GM21717 (cell line): ENCODE results near the gene NEK3.
"Not testable (repeated sequence)": the region's sequence is repeated elsewhere in the genome, so short reads cannot be mapped to it uniquely, and the experiment has no call there.

Experiments
- ATAC-seq: cut with Tn5 transposase; IDR thresholded peaks from one replicate; pipeline ENCODE4 v1.9.1; 2021; ENCODE audit warnings: mild to moderate bottlenecking, moderate library complexity; ENCODE audit not compliant: unreplicated experiment

NEK3 gene, protein sequence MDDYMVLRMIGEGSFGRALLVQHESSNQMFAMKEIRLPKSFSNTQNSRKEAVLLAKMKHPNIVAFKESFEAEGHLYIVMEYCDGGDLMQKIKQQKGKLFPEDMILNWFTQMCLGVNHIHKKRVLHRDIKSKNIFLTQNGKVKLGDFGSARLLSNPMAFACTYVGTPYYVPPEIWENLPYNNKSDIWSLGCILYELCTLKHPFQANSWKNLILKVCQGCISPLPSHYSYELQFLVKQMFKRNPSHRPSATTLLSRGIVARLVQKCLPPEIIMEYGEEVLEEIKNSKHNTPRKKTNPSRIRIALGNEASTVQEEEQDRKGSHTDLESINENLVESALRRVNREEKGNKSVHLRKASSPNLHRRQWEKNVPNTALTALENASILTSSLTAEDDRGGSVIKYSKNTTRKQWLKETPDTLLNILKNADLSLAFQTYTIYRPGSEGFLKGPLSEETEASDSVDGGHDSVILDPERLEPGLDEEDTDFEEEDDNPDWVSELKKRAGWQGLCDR

DNA sequence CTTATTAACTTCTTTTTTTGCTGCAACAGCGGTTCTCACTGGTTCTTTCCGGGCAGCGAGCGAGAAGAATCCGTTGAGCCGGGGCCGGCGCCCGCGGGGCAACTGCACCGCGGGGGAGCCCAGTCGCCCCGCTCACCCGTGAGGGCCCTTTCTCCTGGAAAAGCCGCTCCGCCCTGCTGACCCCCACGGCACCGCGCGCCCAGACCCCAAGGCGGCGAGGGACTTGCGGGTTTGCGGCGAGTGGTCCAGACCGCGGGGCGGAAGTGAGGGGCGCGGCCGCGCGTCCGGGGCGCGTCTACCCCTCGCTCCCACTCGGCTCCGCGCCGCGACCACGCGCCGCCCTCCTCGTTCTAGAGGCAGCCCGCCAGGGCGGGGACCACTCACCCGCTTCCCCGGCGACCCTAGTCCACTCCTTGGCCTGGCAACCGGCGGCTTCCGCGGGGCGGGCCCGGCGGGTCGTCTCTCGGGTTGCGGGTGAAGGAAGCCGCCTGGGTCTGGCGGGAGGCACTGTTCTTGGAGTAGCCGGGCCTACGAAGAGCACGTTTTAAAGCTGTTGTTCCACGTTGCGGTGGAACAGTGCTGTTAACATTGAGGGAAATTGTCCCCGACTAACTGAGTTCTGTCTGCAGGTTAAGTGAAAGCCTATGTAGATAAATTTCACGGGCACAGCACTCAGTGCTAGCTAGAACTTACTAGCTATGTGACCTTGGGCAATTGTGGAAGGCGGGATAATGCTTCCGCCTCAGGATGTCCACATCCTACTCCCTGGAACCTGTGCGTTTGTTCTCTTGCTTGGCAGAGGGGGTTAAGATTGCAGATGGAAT, at the start of gene NEK3:
Gene NEK3 (minus strand): TSS at position 439 of the 824 bp plus-strand sequence. CDS start 3,406 bp downstream, outside the sequence.
- ATAC-seq, result peak; percentile 81

DNA sequence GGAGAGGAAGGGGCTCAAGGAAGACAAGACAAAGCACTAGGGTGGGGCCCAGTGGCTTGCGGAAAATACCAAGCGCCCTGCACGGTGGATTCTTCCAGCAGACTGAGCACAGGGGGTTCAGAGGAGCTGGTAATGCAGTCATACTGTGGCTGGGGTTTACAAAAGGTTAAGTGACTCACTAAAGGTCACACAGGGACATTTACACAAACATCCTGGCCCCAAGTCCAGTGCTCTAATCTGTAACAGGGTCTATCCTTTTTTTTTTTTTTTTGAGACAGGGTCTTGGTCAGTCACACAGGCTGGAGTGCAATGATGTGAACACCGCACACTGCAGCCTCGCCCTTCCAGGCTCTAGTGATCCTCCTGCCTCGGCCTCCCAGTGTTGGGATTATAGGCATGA, 49.0 kb upstream of the NEK3 start:
- ATAC-seq, result not testable (repeated sequence)

DNA sequence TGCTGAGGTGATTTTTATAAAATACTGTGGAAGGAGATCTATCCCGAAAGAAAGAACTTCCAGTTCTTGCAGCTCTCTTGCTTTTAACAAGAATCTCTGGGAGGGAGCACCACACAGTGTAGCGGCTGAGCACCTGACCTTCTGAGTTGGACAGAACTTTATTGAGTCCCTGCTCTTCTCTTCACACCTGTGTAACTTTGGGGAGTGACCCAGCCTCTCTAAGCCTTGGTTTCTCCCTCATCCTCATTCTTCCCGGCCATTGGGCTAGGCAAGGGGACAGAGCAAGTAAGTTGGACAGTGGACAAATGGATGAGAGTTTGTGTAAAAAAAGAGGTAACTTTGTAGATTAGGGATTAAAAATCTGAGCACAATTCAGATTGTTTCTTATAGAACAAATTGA, 48.5 kb upstream of the NEK3 start:
- ATAC-seq, result not testable (repeated sequence)

DNA sequence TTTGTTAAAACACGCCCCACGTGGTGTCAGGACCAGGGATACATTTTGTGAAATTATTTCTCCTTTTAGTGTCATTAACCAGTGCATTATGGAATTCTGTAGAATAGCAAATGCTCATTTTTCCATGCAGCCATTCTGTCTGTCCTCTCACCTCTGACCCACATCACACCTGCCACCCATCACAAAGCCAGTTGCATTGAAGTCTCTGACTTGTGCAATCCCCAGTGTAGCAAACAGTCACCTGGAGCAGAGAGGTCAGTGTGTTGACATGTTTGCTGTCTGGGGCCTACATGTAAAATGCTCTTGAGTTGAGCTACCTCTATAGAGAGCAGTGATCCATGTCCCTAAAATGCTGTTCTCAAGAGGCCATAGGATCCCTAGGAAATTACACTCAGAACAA, 47.9 kb upstream of the NEK3 start:
- not testable (repeated sequence) for ATAC-seq

- ATAC-seq, result not testable (repeated sequence)
These were observed 45.1 kb upstream of the NEK3 start for GRCh38 chr13:52204546-52204945.

- not testable (repeated sequence) for ATAC-seq
These were observed 44.5 kb upstream of the NEK3 start for GRCh38 chr13:52203864-52204263.

DNA sequence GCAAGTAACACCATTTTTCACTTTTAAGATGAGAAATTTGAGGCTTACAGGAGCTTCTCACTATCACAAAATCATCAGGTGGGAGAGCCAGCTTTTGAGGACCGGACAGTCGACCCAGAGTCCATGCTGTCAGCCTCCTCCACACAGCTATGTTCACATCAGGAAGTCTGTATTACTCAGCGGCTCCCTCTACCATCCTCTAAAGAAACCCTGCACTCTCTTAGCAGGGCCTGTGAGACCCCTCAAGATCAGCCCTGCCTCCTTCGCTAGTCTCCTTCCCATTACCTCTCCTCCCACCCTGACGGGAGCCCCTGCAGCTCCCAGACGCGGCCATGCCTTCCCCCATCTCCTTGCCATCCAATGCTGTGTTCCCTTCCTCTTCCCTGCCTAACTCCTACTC, 43.1 kb upstream of the NEK3 start:
- not testable (repeated sequence) for ATAC-seq

DNA sequence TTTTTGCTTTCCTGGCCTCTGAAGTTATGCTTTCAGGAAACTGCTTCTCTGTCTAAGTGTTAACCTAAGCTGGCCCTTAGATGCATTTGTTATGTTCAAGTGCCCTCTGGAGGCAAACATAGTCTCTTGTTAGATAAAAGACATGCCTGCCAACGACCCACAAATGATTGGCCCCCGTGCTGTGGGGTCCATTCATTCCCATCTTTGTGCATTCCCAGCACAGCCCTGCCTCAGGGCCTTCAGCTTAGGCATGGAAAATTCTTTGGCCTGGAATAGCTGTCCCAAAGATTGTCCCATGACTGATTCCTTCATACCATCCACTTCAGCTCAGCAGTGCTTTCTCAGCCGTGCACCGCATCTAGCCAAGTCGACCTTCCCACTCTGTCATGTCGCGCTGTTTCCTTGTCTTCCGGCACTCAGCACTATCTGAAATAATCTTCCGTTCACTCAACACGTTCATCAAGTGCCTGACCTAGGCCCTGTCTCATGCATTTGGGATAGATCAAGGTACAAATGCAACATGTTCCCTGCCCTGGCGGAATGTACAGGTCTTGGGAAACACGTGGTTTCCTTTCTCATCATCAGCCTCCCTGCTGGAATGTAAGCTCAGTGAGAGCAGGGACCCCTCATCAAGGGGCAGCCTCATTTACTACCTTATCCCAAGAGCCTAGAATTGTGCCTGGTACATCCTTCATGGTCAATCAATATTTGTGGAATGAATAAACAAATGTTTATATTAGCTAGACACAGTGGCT, 42.2 kb upstream of the NEK3 start:
- ATAC-seq, result not testable (repeated sequence)

GRCh38 chr13:52195401-52195837, 36.0 kb upstream of the NEK3 start:
- ATAC-seq, result peak; percentile 50

DNA sequence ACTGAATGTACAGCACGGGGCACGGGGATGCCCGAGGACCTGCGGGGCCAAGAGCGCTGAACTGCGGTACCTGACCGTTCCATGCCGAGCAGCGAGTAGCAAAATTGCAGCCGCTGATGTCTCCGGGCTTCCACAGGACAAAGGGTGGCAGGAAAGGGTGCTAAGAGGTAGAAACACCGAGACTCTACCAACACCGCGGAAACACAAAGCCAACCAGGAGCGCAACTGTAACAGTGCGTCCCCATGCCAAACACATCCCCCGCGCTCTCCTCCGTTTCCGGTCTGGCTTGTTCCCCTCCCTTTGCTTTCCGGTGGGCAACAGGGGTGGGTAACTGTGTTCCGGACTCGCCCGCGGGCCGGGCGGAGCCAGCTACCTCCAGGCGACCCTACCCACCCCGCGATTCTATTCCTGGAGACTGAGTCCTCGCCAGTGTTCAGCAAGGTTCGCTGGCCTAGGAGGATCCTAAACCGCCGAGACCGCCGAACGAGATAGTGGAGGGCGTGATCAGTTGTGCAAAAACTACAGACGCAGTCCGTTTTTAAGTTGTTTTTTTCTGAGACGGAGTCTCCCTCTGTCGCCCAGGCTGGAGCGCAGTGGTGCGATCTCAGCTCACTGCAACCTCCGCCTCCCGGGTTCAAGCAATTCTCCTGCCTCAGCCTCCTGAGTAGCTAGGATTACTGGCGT, 34.9 kb upstream of the NEK3 start:
- peak; percentile 85 for ATAC-seq

DNA sequence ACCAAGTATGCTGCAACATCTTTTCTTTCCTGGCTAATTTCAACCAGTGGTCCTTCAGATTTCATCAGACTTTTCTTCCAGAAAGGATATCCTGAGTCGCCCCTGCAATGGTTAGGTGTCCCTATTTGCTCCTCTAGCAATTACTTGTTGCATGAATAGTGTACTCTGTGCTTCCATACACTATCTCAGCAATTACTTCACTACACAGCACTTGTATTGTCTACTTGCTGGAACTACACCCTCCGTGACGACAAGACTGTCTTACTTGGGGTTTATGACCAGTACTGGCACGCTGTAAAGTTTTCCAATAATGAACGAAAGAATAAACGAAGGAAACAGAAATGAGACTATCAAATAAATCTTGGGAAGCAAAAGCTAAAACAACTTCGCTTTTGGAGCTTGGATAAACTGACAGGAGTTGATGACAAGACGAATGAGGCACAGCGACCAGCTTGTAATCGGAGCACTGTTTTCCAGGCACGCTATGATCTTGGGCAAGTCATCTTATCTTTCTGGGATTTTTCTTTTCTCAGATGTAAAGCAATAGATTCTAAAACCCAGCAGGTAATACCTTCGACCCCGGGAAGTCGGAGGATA, 34.3 kb upstream of the NEK3 start:
- ATAC-seq, result not testable (repeated sequence)

DNA sequence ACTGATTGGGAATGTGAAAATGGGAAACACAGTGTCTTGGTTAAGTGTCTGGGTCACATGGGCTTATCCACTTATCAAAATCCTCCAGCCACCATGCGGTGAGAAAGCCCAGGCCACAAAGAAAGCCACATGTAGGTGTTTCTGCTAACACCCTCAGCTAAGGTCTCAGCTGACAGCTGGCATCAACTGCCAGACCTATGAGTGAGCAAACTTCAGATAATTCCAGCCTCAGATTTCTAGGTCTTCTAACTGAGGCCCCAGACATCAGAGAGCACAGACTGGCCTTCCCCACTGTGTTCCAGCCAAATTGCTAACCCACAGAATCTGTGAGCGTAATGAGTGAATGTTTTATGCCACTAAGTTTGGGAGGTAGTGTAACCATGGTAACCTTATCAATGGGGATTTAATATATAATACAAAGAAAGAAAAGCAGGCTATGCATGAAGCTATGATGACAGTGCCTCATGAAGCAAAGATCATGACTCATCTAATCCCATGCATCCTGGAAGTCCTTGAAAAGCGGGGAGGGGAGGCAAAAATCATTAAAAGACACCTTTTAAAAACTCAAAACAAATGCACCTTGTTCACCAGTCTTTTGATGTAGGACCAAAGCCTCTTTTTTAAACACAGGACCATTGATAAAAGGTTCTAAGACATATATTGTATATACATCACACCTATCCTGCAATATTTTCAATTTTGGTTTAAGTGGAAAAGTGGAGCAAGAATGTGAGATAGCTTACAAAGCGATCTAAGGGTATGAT, 28.2 kb upstream of the NEK3 start:
- ATAC-seq, result not testable (repeated sequence)

DNA sequence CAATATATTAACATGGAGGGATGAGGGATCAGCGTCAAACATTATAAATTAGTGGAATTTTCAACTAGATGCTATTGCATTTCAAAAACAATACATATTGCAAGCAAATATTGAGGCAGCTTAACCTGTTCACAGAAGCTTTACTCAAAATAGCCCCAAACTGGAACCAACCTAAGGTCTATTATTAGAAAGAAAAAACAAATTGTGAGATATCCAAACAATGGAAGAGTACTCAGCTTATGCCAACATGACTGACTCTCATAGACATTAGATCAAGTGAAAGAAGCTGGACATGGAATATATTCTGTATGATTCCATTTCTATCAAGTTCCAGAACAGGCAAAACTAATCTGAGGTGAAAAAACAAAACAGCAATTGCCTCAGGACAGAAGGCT, 27.6 kb upstream of the NEK3 start:
- no peak for ATAC-seq

DNA sequence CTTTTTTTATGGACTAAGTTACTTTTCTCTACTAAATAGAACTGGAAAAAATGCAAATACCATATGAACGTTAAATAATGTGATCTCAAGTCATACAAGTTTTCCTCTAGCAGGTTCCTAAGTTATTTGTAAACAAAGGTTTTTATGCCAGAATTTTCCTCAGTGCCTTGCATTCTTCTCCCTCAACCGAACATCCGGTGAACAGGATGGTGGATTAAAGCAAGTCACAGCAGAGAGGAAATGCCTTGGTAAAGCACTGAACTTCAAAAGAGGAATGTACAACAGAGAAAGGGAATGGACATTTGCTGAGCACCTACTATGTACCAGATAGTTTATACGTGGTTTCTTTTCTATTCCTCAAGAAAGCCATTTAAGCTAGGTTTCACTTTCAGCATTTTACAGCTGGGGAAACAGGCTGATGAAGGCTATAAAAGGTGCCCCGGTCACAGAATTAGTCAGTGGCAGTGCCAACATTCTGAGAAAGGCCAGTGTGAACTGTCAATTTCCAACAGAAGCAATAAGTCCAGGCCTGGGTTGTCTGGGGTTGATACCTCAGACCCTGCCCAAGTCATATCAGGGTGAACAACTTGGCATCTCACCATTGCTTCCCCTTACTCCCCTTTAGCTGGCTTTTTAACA, 22.0 kb upstream of the NEK3 start:
- ATAC-seq, result peak; percentile 74

GRCh38 chr13:52179925-52180324, 20.5 kb upstream of the NEK3 start:
- ATAC-seq, result no peak

- ATAC-seq, result no peak
These were observed 17.9 kb upstream of the NEK3 start for GRCh38 chr13:52177276-52177675.

DNA sequence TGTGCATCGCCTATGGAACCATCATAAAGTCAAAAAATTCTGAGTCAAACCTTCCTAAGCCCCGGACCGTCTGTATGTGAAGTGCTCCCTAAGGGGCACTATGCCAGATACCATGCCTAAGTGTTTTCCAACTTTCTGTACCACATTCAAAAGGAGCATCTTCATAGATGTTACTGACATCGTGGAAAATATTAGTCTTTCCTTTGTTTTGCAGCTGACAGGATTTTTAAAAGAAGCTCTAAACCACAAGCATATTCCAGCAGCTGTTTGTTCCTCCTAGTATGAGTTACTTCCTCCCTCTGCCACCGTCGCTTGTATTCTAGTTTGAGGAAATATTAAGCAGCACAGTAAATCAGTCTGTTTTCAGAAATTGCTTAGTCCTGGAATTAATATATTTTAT, 14.6 kb upstream of the NEK3 start:
- not testable (repeated sequence) for ATAC-seq

DNA sequence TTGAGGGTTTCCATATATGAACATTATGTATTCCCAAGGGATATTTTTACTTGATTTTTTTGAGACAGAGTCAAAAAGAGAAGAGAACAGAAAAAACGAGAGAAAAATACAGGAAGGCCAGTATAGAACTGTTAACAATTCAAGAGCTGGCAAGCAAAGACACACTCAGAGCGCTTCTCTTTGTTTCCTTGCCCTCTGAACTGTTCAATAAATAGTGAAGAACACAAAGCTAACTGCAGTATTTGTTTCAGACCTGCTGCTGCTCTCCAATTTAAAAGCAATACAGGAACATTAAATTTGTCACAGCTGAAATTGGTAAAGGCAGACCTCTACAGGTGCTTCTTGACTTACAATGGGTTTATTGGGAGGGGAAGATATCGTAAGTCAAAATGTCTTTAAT, 14.0 kb upstream of the NEK3 start:
- ATAC-seq, result no peak

DNA sequence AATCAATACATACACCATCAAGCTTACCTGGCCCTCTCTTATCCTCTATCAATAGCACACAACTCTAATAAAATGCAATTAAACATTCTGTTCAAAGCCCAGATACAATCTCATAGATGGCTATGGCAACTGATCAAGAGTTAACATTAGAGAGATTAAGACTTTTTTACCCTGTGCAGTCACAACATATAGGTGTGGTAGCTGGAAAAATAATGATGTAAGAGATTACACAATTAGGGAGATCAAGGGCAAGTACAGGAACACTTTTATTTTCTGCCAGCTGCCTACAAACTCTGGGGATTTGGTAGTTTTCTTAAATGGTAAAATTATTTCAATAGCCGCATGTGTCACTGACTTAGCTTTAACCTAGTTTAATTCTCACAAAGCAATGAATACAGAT, 12.3 kb upstream of the NEK3 start:
- ATAC-seq, result not testable (repeated sequence)
